NCI-H2196 (cell line): ENCODE measurements around the gene RFPL4AL1.
A peak's percentile ranks its signal among the peaks of the same experiment; 100 is the strongest.
"Not testable (repeated sequence)": the region's sequence is repeated elsewhere in the genome, so short reads cannot be mapped to it uniquely, and the experiment has no call there.

Source experiments
- DNase-seq: peaks from one replicate; lab custom pipeline; 2025; ENCODE audit not compliant: unreplicated experiment; lab: John Stamatoyannopoulos, UW

RFPL4AL1 gene

GRCh38 chr19:55768818-55769217 lies at the start of gene RFPL4AL1:
TSS of gene RFPL4AL1 (plus strand) at chr19:55769118. CDS start at chr19:55771805, 2,687 bp downstream.
- not testable (repeated sequence) for DNase-seq

- no peak for DNase-seq
These were observed 48.6 kb upstream of the RFPL4AL1 start for GRCh38 chr19:55720214-55720746.

GRCh38 chr19:55720801-55721200 lies 48.1 kb upstream of the RFPL4AL1 start:
- DNase-seq = no peak

GRCh38 chr19:55723491-55723890 lies 45.4 kb upstream of the RFPL4AL1 start:
- DNase-seq = no peak

DNA sequence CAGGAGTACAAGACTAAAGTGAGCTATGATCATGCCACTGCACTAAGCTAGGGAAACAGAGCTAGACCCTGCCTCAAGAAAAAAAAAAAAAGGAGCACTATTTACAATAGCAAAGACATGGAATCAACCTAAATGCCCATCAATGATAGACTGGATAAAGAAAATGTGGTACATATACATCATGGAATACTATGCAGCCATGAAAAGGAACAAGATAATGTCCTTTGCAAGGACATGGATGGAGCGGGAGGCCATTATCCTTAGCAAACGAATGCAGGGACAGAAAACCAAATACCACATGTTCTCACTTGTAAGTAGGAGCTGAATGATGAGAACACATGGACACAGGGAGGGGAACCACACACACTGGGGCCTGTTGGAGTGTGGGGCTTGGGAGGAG lies 38.5 kb upstream of the RFPL4AL1 start:
- not testable (repeated sequence) for DNase-seq

DNA sequence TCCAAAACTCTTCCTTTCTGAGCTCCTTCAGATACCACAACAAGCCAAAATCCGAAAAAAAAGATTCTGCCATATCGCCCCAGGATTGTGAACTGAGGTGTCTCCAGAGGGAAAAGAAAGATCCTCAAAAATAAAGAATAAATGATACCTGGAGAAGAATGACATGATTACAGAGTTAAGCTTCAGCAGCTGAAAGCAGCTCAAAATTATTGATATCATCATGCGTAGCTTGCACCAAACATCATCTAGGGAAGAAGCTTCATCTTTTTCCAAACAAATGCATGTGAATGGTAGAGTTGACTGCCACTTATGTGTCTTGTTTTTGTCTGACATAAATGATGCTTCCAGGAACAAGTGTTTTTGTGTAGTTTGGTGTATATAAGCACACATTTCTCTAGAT lies 30.6 kb upstream of the RFPL4AL1 start, which contains the start of gene NLRP9:
TSS of gene NLRP9 (minus strand) at position 101 of the 400 bp plus-strand sequence. CDS start at position 73, 28 bp downstream.
- no peak for DNase-seq

GRCh38 chr19:55750715-55751114 lies 18.2 kb upstream of the RFPL4AL1 start:
- no peak for DNase-seq

DNA sequence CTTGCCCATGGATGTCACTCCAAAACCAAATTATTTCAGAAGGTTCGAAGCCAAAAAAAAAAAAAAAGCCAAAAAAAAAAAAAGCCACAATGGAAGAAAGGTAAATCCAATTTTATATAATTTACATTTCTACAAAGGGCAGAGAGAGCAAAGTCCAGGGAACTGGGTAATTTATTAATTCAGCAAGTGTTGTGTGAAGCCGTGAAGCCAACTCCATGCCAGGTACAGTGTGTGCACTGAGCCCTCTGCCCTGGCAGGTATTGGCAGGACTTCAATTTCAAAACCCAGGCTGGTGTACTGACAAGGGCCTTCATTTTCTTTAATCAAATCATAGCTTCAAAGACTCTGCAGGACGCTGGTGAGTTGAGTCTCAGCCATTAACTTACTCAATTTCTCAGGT lies 15.5 kb upstream of the RFPL4AL1 start:
- DNase-seq = no peak

- DNase-seq = not testable (repeated sequence)
These were observed 12.1 kb upstream of the RFPL4AL1 start for GRCh38 chr19:55756808-55757207.

DNA sequence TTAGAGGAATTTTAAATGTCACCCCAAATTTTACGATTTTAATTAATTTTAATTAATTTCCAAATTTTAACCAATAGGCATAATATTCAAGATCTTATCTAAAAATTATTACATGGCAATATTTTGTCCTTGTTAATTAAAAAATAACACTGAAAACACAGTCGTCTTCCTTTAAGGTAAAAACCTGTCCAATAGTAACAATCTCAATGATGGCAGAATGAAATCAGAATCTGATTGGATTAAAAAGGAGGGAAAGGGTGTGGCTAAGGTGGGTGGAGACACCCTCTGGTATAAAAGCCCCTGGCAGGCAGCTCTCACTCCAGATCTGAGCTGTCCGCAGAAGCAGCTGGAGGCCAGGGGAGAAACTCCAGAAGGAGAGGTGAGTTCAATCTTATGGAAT lies 10.1 kb upstream of the RFPL4AL1 start, which contains the start of gene RFPL4A:
TSS of gene RFPL4A (plus strand) at position 301 of the 400 bp plus-strand sequence. CDS start 2,704 bp downstream, outside the sequence.
- DNase-seq = not testable (repeated sequence)

DNA sequence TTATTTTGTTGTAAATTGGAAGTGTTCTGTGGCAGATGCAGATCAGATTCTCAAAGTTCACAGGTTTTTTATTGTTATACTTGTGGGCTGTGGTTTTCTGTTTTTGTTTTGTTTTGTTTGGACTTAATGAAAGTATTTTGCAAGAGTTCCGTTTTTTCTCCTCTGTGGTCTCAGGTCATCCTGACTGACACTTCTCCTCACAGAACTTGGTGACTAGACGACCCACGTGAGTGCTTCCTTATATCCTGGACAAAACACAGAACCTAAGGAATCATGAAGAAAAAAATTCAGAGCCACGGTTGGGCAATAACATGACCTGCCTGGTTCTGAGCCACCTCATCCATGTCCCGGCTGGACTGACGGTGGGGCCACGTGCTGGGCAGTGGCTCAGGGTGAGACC lies 2.5 kb upstream of the RFPL4AL1 start:
- no peak for DNase-seq

GRCh38 chr19:55769632-55770031 lies 714 bp downstream of the RFPL4AL1 start:
- DNase-seq = not testable (repeated sequence)

- no peak for DNase-seq
These were observed 8.6 kb downstream of the RFPL4AL1 start for GRCh38 chr19:55777528-55777927.

GRCh38 chr19:55778331-55778730 lies 9.4 kb downstream of the RFPL4AL1 start:
- no peak for DNase-seq

GRCh38 chr19:55781112-55781511 lies 12.2 kb downstream of the RFPL4AL1 start:
- no peak for DNase-seq

- no peak for DNase-seq
These were observed 26.1 kb downstream of the RFPL4AL1 start for GRCh38 chr19:55795021-55795420.

DNA sequence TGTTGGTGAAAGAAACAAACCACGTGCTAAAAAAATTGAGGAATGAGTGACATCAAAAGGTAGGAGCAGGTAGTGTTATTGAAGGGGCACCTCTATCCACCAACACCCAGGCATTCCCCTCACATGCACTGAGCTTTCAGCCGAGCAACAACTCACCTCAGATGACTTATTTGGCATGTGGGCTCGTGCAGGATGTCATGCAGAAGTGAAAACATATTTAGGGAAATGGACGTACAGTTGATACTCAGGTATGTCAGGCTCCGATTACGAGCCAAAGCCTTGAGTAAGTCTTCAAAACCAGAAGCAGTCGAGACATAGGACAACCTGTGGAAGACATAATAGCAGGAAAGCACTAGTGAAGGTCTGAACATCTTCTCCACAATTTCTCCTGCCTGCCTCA lies 32.5 kb downstream of the RFPL4AL1 start:
- no peak for DNase-seq

GRCh38 chr19:55802281-55802680 lies 33.4 kb downstream of the RFPL4AL1 start:
- DNase-seq = no peak

GRCh38 chr19:55809381-55810058 lies 40.6 kb downstream of the RFPL4AL1 start:
- DNase-seq = peak; percentile 40

GRCh38 chr19:55811340-55811739 lies 42.4 kb downstream of the RFPL4AL1 start:
- no peak for DNase-seq

- no peak for DNase-seq
These were observed 43.5 kb downstream of the RFPL4AL1 start for GRCh38 chr19:55812449-55812848.

- no peak for DNase-seq
These were observed 45.0 kb downstream of the RFPL4AL1 start for GRCh38 chr19:55813906-55814305.

- no peak for DNase-seq
These were observed 51.1 kb downstream of the RFPL4AL1 start for GRCh38 chr19:55820037-55820436.
